GM21737 (cell line): ENCODE measurements around the gene KTN1.
A peak's percentile ranks its signal among the peaks of the same experiment; 100 is the strongest.

ENCODE experiments used
- ATAC-seq: cut with Tn5 transposase; IDR thresholded peaks from one replicate; pipeline ENCODE4 v1.9.1; 2021; ENCODE audit warnings: mild to moderate bottlenecking, moderate library complexity; ENCODE audit not compliant: unreplicated experiment

Gene KTN1, protein sequence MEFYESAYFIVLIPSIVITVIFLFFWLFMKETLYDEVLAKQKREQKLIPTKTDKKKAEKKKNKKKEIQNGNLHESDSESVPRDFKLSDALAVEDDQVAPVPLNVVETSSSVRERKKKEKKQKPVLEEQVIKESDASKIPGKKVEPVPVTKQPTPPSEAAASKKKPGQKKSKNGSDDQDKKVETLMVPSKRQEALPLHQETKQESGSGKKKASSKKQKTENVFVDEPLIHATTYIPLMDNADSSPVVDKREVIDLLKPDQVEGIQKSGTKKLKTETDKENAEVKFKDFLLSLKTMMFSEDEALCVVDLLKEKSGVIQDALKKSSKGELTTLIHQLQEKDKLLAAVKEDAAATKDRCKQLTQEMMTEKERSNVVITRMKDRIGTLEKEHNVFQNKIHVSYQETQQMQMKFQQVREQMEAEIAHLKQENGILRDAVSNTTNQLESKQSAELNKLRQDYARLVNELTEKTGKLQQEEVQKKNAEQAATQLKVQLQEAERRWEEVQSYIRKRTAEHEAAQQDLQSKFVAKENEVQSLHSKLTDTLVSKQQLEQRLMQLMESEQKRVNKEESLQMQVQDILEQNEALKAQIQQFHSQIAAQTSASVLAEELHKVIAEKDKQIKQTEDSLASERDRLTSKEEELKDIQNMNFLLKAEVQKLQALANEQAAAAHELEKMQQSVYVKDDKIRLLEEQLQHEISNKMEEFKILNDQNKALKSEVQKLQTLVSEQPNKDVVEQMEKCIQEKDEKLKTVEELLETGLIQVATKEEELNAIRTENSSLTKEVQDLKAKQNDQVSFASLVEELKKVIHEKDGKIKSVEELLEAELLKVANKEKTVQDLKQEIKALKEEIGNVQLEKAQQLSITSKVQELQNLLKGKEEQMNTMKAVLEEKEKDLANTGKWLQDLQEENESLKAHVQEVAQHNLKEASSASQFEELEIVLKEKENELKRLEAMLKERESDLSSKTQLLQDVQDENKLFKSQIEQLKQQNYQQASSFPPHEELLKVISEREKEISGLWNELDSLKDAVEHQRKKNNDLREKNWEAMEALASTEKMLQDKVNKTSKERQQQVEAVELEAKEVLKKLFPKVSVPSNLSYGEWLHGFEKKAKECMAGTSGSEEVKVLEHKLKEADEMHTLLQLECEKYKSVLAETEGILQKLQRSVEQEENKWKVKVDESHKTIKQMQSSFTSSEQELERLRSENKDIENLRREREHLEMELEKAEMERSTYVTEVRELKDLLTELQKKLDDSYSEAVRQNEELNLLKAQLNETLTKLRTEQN (N-terminal part only)

DNA sequence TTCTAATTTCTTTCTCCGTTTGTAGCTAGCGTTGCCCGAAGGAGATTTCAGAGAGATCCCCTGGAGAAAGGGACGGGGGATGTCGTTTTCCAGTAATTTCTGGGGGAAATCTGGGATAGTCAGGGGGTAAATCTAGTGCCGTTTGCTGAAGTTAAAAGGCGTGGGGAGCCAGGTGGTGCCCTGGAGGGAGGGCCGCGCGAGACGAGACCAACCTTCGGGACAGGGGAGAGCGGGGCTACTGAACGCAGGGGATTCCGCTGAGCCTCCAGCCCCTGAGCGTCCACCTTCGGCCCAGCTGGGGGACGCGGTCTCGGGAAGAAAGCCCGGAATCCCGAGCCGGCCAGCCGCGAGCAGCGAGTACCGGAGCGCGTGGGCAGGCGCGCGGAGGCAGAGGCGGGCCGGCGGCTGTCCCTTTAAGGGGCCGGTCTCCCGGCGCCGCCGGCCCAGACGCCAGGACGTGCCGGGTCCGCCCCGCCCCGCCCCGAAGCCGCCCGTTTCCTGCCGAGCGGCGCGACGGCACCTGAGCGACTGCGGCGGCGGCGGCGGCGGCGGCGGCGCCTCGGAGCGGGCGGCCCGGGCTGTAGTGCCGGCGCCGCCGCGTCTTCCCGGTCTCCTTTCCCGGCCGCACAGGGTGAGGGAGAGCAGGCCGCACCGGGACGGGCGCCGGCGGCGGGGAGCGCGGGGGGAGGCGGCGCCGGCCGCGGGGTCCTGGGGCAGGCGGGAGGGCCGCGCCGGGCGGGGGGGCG lies at the start of gene KTN1:
KTN1 (plus strand) TSS at position 484 of the 746 bp plus-strand sequence. CDS start 31,842 bp downstream, outside the sequence.
- peak; percentile 78 for ATAC-seq

DNA sequence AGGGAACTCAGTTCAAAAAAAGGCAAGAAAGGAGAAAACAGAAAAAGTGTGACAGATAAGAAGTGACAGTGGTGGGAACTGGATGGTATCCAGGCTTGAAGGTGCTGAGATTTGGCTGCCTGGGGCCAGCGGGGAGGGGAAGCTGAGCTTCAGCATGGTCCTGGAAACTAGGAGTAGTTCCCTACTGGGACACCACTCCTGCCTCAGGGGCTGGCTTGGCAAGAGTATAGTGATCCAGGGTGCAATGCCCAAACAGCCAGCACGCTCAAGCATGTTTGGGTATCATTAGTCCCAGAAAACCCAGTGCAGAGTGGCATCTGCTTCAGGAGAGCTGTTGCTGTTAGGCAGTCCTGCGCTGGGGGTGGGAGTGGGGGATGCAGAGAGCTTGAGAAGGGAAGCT lies 49.5 kb upstream of the KTN1 start:
- ATAC-seq: no peak

DNA sequence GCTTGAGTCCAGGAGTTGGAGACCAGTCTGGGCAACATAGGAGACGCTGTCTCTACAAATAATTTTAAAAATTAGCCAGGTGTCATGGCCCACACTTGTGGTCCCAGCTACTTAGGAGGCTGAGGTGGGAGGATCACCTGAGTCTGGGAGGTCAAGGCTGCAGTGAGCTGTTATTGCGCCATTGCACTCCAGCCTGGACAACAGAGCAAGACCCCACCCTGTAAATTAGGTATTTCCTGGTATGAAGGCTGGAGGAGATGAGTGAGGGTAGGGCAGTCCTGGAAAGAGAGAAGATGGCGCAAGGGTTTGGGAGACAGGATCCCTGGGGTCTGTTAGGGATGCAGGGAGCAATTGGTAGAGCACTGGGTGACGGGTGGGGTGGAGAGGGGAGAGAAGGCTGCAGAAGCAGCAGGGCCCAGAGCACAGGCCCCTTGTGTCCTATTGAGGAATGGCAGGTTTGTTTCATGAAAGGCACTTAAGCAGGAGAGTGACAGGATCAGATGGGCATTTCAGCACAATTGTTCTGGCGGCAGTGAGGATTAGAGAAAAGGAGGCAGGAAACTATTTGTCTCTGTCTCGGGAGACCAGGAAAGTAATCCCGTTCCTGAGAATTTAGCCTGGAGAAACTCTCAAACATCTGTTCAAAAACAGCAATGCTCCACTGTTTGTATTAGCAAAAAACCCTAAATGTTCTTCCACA lies 47.2 kb upstream of the KTN1 start:
- no peak for ATAC-seq

DNA sequence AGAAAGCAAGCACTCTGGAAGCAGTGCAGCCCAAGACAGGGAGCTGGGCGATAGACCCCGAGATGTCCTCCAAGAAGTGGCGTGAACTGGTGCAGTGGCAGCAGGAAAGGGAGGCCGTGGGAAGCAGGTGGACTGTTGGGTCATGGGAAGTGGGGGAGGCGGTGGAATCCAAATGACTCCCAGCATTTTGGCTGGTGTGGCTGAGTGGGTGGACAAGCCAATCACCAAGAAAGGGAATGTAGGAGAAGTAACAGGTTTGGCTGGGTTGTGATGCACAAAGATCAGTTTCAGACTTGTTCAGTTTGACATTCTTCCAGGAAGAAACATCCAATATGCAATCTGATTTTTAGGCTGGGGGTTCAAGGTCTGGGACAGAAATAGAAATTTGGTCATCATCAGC lies 46.0 kb upstream of the KTN1 start:
- ATAC-seq: no peak

DNA sequence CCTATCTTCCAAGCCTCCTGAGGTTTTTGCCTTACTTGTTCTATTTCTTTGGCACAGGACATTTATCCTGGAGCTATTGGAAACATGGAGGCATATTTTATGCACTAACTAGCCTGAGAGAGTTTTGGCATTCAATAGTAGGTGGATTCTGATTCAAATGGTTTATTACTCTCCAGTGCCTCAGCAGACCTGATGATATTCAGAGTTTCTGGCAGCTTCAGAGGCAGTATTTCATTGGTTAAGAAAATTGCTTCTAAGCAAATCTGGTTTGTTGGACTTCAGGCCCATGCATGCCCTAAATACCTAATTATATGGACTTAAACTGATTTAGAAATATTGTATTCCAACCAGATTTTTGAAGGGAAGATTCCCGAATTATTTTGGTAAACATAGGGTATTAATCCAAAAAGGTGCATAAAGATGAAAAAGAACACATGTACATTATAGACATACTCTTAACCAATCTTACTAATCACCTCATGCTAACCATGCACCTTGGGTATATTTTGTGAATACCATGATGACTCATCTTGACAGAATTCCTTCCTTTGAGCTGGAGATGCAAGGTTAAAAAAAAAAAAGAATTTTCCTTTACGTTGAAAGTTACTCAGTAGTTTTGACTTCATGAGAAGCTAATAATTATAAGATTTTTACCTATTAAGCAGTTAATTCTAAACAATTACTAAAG lies 44.3 kb upstream of the KTN1 start:
- ATAC-seq: no peak

DNA sequence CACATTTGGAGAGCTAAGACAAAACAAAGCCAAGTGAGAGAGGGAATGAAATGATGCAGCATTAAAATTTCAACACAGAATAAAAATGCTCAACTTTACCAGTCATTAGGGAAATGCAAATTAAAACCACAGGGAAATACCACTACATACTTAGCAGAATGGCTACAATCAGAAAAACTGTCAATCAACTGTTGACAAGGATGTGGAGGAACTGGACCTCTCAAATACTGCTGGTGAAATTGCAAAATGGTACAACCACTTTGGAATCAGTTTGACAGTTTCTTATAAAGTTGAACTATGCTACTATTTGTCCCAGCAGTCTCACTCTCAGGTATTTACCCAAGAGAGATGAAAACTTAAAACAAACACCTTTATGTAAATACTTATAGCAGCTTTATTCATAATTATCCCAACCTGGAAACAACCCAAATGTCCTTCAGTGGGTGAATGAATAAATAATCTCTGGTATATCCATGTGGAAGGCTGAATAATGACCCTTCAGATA lies 43.8 kb upstream of the KTN1 start:
- no peak for ATAC-seq

DNA sequence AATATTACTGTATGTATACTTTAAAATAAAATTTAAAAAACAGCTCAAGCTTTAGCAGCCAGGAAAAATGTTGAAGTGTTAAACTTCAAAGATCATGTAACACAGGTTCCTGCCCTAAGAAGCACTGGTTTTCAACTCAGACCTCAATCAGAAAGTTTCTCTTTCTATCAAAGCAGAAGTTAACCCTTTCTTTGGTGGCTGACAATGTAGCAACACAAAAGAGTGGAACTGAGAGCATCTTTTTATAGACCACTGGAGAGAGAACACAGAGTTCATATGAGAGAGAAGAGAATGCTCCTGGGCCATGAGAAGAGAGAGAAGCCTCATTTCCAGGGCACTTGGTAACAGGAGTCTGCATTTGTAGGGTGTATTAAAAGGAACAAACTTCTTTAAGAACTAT lies 42.2 kb upstream of the KTN1 start:
- ATAC-seq: no peak

DNA sequence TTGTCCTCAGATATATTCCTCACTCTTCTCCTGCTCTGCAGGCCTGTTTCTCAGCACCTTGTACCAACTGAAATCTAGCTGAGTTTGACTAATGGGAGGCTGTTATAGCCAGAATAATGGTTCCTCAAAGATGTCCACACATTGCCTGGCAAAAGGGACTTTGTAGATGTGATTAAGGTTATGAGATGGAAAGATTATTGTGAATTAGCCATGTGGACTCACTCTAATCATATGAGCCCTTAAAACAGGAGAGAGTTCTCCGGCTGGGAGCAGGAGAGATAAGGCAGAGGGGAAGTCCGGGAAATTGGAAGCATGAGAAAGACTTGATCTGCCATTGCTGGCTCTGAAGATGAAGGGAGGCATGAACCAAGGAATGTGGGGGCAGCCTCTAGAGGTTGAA lies 40.0 kb upstream of the KTN1 start:
- no peak for ATAC-seq

DNA sequence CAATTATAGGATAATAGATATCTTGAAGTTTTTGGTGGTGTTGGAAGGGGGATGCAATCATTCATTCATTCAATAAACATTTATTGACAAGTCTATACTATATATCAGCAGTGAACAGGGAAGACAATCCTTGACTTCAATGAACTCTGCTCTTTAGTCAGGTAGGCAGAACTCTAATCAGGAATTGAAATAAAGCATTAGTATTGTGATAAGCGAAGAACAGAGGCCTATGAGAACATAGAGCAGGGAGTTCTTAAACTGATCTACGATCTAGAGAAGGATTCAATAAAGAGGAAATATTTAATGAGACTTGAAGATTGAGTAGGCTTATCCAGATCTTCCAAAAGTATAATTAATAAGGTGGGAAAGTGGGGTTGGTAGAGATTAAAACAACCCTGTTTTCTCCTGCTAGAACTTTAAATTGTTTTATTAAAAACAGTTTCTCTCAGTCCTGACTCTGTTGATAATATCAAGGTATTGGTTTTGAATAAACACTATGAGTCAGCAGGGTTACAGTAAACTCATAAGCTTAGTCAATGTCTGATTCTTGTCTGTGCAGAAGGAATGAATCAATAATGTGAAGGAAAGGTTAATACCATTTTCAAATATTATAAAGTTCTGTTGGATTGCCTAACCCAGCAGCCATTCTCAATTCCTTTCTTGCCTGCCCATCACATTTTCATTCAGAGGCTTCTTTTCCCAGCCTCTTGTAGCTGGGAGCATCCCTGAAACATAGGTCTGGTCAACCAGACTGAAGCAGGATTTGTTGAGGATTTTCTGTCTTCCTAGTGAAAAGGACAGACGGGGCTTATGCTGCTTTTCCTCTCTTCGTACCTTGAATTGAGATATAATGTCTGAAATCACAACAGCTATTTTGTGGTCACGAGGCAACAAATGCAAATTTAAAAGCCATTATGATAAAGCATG lies 38.9 kb upstream of the KTN1 start:
- no peak for ATAC-seq

DNA sequence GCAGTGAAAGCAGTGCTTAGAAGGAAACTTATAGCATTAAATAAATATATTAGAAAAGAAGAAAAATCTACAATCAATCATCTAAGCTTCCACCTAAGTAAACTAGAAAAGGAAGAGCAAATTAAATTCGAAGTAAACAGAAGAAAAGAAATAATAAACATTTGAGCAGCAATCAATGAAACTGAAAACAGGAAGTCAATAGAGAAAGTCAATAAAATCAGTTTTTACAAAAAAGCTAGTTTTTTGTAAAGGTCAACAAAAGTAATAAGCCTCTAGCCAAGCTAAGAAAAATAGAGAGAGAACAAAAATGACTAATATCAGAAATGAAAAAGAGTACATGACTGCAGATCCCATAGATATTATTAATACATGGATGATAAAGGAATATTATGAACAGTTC lies 34.2 kb upstream of the KTN1 start:
- ATAC-seq: peak; percentile 23

DNA sequence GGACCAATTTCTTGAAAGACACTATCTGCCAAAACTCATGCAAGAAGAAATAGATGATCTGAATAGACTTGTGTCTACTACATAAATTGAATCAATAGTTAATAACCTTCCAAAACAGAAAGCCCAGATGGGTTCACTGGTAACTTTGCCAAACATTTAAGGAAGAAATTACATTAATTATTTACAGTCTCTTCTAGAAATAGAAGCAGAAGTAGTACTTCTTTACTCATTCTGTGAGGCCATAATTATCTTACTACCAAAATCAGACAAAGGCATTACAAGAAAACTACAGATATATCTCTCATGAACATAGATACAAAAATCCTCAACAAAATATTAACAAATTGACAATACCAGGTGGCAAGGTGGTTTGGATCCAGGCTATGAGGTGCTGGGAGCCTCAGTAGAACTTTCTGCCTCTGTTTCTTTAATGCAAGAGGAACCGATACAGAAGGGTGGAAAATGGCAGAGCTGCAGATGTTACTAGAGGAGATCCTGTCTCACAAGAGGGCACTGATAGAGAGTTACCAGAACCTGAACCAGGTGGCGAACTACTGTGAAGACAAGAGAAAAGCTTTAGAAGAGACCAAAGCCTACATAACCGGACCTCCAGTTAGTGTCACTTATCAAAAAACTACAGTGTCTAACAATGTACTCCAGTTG lies 33.7 kb upstream of the KTN1 start:
- peak; percentile 59 for ATAC-seq

DNA sequence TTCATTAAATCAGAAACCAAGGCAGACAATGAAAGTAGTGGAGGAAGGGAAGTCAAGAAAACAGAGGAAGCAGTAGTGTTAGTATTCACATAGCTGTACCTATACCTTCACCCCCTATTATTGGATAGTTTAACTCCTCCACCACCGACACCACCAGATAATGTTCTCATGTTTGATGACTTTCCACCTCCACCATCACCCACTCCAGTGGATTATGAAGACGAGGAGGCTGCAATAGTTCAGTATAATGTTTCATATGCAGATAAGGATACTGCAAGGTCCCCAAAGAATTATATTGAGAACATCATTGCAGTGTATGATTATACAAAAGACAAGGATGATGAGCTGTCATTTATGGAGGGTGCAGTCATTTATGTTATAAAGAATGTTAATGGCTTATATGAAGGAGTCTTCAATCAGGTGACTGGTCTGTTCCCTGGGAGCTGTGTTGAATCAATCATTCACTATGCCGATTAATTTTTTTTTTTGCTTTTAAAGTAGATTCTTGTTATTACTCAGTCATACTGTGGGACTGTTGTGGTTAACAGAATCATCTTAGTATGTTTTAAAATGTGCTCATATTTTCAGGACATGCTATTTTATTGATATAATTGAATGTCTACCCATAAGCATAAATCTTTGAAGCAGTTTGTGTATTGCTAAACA lies 32.2 kb upstream of the KTN1 start:
- peak; percentile 46 for ATAC-seq

DNA sequence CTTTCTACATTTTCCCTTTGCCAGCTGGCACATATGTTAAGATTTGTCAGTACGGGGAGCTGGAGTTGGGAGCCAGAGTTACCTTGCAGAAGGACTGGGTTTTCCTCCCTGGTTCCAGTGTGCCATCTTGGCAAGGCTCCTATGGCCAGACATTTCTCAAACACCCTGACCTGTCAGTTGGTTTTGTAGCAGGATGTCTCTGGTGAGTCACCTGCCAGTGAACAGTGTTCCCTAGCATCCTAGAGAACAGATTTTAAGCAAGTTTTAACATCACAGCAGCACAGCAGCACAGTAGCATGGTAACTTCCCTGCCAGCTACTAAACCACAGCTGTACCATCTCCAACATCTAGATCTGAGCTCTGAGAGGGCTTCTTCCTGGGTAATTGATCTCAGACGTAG lies 26.2 kb upstream of the KTN1 start:
- no peak for ATAC-seq

DNA sequence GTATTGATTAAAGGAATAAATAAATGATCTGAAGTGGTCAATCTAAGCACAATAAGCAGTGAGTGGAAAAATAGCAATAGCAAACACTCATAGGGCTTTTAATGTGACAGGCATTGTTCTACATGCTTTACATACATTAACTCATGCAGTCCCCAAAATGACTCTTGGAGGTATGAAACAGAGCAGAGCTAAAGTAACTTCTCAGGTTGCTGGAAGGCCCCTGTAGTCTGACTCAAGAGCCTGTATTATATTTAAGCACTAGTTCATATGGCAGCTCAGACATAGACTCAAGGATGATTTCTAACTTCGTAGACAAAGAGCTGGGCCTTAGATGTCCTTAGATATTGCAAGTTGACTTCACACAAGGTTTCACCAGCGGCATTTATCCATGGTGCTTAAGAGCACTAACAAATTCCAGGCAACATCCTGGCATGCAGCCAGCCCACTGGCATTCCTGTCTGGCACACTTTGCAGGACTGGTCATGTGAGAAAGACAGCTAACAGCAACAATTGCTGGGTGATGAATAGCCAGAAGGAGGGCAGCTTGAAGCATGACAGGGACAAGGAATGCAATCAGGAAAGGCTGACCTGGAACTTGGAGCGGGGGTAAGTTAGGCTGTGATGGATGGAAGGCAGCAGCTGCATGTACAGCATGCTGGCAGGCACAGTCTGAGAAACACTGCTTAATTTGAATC lies 22.9 kb upstream of the KTN1 start:
- no peak for ATAC-seq

DNA sequence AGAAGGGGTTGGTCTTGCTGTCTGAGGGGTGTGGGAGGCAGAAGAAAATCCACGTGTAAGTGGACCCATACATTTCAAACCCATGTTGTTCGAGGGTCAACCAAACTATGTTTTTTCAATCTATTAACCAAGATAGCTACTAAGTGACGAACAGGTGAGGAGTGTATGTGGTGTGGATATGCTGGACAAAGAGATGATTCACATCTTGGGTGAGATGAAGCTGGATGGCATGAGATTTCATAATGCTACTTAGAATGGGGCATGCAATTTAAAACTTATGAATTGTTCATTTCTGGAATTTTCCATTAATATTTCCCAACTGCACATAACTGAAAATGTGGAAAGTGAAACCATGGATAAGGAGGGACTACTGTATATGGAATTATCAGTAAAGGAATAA lies 17.9 kb upstream of the KTN1 start:
- no peak for ATAC-seq

DNA sequence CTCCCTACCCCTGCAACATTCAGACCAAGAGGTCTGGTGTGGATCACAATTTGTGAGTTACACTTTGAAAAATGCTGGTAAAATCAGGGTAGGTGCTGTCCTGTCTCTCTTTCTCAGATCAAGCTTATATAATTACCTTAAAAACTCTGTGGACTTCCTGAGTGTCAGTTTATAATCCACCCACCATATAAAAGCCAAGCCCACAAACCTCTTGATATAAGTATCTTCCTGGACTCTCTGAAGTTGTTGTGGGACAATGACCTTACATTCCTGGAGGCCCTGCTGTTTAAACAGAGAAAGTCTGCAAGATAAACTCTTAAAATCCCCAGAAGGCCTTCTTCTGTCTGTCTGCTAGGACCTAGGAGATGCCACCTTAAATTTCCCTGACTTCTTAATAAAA lies 11.4 kb upstream of the KTN1 start:
- no peak for ATAC-seq
